HG03060 (cell line): Measurements from ENCODE around the gene TMEM30A.

ENCODE experiments used
- ATAC-seq: cut with Tn5 transposase; IDR thresholded peaks from one replicate; pipeline ENCODE4 v1.9.1; 2021; ENCODE audit warnings: low read depth, moderate number of reproducible peaks; ENCODE audit not compliant: unreplicated experiment

The TMEM30A gene

DNA sequence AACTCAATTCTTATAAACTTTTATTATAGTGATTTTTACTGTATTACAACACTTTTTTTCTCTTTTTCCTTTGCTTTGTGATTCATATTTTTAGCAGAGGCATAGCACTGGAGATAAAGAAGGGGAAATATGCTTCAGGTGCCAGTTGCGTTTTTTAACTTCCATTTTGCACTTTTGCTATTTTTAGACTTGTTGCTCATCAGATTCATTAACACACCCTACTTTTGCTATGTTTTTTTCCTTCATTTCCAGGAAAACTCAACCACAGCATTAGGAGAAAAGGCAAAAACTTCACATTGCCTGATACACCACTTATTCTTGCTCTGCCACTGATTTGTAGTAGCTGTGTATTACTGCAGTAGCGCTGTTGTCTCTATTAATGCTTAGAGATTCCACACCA lies 8.0 kb upstream of the TMEM30A start:
- ATAC-seq: no peak

DNA sequence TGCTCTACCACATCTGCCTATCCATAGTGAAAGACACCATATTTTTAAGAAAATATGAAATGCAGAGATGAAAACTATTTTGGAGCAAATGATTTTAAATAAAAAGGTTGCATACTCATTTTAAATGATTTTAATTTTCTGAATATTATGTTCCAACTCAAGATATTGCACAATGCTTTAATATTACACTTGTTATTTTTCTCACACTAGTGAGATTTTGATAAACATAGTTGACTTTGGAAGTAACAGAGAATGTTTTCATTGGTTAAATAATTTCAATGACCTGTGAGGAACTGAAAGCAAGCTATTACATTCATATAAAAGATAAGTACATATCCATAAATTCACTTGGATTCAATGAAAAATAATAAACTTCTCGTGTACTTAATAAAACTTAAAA lies 7.2 kb upstream of the TMEM30A start:
- no peak for ATAC-seq

DNA sequence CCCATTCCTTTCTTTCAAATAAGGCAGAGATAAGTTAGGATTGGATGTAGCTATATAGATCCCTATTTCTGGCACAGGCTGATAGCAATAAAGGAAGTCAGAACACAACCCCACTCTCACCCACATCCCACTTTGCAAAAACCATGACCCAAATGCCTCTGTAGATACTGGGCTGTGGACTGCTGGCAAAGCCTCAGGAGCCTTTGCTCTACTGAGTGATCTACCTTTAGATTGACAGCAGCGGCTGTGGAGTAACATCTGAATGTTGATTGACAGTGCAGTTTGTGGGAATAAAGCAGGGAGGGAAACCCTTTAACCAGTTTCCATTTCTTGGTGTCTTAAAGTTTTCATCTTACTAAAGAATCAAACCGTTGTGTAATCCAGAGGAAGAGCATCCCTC lies 6.7 kb upstream of the TMEM30A start:
- ATAC-seq: no peak

DNA sequence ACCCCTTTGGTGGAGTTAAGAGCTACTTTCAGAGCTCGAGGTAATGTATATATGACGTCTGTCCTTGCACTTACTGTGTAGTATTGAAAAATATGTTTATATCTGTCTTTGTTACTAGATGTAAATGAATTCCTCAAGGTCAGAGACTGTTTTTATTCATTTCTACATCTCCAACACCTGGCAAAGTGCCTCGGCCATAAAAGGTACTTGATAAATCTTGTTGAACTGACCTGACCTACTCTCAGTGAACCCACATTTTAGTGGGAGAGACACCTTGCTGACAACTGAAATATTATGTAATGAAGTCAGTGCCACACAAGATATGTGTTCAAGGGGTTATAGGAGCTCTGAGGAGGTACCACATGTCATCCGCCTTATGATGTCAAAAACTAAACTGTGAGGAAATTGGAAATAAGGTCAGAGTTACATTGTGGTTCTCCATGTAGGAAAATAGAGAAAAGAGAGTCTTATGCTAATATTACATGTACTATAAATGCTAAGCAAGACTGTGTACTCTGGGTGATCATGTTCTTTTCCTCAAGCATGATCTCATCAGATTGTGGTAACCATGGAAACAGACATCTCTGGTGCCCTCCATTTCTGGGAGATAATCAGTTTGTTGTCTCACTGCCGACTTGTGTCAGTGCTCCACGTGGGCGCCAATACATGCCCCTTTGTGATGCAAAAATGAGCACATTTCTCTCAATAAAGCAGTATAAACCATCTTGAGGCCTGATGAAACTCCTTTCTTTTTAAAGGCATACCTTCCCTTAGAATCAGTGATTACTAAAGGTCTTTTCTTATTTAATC lies 5.7 kb upstream of the TMEM30A start:
- ATAC-seq: no peak

DNA sequence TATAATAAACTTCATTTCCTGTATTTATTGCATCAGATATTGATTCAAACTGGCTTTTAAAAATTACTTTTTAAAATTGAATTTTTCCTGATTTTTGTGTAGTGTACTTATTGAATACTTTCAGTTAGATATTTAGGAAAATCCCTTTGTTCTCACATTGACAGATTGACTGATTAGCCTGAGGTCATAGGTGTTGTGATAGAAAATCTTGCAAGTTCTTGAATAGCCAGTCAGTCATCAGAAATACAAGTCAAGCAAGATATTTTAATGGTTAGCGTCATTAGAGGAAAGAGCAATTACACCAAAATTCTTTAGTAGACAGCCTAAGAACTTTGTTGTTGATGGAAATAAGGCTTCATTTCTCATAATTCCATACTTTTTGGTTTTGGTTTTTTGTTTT lies 3.4 kb upstream of the TMEM30A start:
- no peak for ATAC-seq

DNA sequence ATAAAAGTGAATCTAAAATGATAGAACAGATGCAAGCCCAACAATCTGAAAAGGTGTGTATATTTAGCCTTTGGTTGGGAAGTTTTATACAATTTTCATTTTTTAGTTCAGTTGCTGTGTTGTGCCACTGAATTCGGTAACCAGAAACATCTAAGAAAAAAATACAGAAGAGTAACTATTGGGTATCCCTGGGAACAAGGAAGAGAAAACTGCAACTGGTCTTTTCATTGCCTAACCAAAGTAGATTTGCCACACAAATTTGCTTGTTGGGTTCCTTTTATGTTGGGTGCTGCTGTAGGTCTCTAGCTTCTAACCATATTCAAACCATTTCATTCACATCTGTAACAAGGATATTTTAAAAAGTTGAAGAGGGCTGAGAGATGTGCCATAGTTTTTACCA lies 2.8 kb upstream of the TMEM30A start:
- no peak for ATAC-seq

- no peak for ATAC-seq
These were observed 2.4 kb upstream of the TMEM30A start for GRCh38 chr6:75286955-75287354.

DNA sequence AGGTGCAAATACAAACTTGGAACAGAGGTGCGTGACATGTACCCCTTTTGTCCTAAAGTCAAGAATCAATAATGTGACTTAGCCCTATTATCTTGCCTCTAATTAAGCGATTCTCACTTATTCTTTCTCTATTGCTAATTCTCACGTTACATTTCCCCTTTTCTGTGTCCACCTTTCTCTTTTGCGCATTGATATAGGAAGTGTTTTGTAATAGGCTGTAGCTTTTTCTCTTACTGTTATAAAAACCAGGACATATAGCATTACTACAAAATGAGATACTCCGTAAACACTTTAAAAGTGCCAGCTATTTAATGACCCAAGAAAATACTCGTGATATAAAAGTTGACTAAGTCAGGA lies 669 bp upstream of the TMEM30A start:
- ATAC-seq: no peak

- ATAC-seq: peak; percentile 4
These were observed 523 bp downstream of the TMEM30A start for GRCh38 chr6:75283907-75284631.

DNA sequence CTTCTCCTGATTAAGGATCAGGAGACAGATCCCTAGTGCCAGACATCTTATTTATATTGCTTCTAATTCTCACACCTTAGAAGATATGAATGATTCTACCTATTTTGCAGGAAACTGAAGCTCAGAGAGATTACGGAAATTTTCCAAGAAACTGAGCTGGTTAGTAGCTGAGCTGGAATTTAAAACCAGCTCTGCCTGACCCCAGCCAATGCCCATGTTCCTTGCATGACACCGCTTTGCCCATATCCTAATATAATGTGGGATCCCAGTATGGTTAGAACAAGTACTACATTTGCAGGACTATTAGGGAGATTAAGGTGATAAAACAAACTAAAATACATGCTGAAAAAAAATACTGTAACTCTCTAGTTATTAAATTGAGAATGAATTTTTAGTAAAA lies 1.9 kb downstream of the TMEM30A start:
- no peak for ATAC-seq

DNA sequence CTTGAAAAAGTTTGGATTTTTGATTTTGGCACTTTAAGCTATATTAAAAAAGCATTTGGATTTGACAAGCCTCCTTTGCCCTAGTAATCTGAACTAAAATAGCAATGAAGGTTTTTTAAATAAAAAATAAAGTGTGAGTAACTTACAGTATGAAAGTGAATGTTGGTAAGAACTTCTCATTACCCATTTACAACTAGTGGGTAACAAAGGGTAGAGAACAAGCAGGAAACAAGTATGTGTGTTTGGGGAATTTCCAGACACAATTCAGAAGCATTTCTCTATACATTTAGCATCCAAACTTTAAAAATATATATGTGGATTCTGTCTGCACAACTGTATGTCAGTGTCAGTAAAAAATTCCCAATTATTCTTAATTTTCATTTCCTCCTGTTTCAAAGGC lies 2.9 kb downstream of the TMEM30A start:
- no peak for ATAC-seq

- ATAC-seq: no peak
These were observed 4.3 kb downstream of the TMEM30A start for GRCh38 chr6:75280131-75280855.

- no peak for ATAC-seq
These were observed 5.2 kb downstream of the TMEM30A start for GRCh38 chr6:75279418-75279817.

GRCh38 chr6:75278474-75279077 lies 6.0 kb downstream of the TMEM30A start:
- ATAC-seq: no peak

DNA sequence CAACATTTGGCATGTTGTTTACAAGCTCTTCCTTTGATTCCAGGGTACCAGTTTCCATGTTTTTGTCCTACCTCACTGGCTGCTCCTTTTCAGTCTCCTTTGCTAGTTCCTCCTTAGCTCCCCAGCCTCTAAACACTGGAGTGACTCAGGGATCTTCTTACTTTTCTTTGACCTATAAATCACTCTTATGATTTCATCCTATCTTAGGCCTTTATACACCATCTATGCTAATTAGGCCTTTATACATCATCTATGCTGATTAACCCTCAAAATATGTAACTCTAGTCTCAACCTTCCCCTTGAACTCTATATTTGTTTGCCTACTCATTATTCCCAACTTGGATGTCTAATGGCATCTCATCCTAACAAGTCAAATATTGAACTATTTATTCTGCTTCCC lies 9.5 kb downstream of the TMEM30A start:
- ATAC-seq: no peak

GRCh38 chr6:75273009-75273408 lies 11.6 kb downstream of the TMEM30A start:
- no peak for ATAC-seq

GRCh38 chr6:75272145-75272840 lies 12.3 kb downstream of the TMEM30A start:
- ATAC-seq: no peak

GRCh38 chr6:75268988-75269354 lies 15.6 kb downstream of the TMEM30A start:
- ATAC-seq: no peak

GRCh38 chr6:75268121-75268987 lies 16.2 kb downstream of the TMEM30A start:
- ATAC-seq: no peak

- ATAC-seq: no peak
These were observed 17.1 kb downstream of the TMEM30A start for GRCh38 chr6:75267461-75267860.
